GM18861 (cell line): ENCODE data around the gene FNDC7.
"Not testable (repeated sequence)": the region's sequence is repeated elsewhere in the genome, so short reads cannot be mapped to it uniquely, and the experiment has no call there.

Source experiments
- ATAC-seq: cut with Tn5 transposase; IDR thresholded peaks from one replicate; pipeline ENCODE4 v1.9.1; 2021; ENCODE audit not compliant: unreplicated experiment

The FNDC7 gene, protein sequence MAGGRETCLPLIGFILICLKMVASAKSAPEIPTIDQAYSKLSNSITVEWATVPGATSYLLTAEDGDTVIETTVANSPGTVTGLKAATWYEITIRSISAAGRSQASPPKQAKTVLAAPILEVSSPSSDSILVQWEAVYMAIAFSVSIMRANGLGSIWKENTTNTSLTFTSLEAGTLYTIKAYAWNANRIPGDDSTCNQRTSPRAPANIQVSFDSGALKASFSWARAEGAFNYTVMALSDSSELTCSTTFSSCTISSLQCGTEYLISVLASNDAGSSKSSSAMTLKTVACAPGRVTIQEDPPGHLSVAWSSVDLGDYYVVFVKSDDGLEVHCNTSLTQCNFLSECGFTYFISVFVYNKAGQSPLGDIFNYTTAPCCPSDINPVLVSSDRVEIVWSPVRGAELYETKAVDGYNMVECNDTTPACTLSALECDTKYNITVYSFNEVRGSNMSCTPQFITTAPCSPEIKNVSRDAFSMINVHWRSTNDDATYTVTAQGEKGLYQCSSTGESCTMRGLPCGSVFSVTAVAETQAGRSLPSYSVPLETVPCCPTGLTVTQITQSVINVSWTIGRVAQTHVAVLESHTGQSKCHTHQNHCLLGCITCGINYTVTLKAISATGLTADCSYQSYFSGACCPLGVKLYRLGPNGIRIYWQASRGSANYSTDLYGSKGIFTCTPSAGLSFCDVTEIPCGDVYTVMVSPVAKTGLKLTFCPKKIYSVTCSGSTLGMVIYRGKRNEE

GRCh38 chr1:108712606-108713150 is at the start of gene FNDC7:
Gene FNDC7, plus strand, starts transcription at chr1:108712908. Its CDS starts 26 bp downstream, at chr1:108712934.
- ATAC-seq: no peak

- ATAC-seq: no peak
Measured at GRCh38 chr1:108663074-108663473, 49.6 kb upstream of the FNDC7 start.

GRCh38 chr1:108664481-108664880 is 48.2 kb upstream of the FNDC7 start:
- no peak for ATAC-seq

GRCh38 chr1:108665067-108665466 is 47.6 kb upstream of the FNDC7 start:
- ATAC-seq: no peak

GRCh38 chr1:108665771-108666170 is 46.9 kb upstream of the FNDC7 start:
- no peak for ATAC-seq

DNA sequence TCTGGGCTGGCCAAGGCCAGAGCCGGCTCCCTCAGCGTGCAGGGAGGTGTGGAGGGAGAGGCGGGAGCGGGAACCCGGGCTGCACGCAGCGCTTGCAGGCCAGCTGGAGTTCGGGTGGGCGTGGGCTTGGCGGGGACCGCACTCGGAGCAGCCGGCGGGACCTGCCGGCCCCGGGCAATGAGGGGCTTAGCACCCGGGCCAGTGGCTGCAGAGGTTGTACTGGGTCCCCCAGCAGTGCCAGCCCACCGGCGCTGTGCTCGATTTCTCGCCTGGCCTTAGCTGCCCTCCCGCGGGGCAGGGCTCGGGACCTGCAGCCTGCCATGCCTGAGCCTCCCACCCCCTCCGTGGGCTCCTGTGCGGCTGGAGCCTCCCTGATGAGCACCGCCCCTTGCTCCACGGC is 45.3 kb upstream of the FNDC7 start:
- not testable (repeated sequence) for ATAC-seq

- ATAC-seq: no peak
Measured at GRCh38 chr1:108668777-108669176, 43.9 kb upstream of the FNDC7 start.

DNA sequence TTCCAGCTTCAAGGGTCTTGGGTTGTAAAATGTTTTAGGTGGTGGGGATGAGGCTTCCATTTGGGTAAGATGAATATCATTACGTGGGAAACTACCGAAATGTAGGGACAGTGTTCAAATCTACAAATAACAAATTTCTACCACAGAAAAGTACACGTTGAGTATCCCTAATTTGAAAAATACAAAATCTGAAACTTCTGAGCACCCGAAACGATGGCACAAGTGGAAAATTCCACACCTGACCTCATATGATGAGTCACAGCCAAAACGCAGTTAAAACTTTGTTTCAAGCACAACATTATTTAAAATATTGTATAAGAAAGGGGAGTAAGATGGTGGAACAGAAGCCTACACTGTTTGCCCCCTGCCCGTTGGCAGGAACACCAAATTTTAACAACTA is 43.0 kb upstream of the FNDC7 start:
- ATAC-seq: no peak

DNA sequence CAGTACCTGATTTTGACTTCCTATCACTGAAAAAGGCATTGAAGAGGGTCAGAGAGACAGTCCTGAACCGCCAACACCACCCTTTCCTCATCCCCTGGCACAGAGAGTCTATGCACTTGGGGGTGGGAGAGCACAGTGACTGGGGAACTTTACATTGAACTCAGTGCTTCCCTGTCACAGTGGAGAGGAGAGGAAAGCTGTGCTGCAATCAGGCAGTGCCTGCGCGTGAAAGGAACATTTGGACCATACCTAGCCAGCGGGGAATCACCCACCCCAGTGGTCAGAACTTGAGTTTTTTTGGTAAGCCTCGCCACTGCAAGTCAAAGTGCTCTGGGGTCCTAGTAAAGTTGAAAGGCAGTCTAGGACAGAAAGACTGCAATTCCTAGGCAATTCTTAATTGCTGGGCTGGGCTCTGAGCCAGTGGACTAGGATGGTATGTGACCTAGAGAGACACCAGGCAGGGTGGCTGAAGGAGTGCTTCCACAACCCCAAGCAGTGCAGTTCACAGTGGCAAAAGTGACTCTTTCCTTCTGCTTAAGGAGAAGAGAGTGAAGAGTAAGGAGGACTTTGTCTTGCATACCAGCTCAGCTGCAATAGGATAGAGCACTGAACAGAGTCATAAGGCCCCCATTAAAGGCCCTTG is 42.5 kb upstream of the FNDC7 start:
- no peak for ATAC-seq

DNA sequence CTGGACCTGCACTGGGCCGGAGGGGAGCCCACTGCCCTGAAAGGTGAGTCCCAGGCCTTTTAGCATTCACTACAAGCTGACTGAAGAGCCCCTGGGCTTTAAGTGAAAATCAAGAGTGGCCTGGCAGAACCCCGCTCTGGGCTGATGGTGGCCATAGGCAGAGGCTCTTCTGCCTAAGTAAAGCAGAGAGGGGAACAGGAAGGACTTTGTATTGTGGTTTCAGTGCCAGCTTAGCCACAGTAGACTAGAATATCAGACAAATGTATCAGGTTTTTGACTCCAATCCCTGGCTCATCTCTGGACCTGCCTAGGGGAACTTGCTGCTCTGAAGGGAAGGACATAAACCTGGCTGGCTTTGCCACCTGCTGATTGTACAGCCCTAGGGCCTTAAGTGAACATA is 41.6 kb upstream of the FNDC7 start:
- no peak for ATAC-seq

DNA sequence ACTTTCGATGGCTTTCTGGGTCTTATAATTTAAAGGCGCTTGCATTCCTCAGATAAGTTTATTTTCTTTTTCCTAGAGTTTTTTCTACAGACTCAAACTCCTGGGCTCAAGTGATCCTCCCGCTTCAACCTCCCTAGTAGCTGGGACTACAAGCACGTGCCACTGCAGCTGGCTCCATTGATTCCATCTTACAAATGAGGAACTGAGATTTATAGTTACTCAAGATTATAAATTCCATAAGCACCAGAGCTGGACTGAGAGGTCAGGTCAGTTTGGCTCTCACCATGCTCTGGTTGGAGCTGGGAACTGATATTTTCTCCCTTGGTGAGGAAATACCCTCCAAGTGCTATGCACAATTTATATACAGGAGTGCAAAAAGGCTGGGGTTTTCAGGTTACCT is 34.0 kb upstream of the FNDC7 start:
- no peak for ATAC-seq

- ATAC-seq: no peak
Measured at GRCh38 chr1:108679586-108680213, 33.0 kb upstream of the FNDC7 start.

DNA sequence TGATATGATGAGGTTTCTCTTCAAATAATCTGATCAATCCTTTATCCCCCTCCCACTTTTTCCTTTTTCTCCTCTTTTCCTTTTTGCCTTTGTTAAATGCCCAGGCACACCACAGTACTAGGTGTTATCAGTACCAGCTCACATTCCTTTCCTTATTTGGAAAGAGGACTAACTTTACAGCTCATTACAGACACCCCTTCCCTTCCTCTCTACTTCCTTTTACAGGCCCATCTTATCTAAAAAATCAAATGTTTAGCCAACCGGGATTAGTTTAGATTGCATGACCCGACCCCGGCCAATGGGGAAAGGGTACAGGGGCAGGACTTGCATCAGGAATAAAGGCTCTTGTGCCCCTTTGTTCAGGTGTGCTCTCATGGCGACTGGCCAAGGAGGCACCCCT is 31.0 kb upstream of the FNDC7 start:
- not testable (repeated sequence) for ATAC-seq

- ATAC-seq: no peak
Measured at GRCh38 chr1:108685529-108685928, 27.2 kb upstream of the FNDC7 start.

- no peak for ATAC-seq
Measured at GRCh38 chr1:108686614-108687313, 25.9 kb upstream of the FNDC7 start.

DNA sequence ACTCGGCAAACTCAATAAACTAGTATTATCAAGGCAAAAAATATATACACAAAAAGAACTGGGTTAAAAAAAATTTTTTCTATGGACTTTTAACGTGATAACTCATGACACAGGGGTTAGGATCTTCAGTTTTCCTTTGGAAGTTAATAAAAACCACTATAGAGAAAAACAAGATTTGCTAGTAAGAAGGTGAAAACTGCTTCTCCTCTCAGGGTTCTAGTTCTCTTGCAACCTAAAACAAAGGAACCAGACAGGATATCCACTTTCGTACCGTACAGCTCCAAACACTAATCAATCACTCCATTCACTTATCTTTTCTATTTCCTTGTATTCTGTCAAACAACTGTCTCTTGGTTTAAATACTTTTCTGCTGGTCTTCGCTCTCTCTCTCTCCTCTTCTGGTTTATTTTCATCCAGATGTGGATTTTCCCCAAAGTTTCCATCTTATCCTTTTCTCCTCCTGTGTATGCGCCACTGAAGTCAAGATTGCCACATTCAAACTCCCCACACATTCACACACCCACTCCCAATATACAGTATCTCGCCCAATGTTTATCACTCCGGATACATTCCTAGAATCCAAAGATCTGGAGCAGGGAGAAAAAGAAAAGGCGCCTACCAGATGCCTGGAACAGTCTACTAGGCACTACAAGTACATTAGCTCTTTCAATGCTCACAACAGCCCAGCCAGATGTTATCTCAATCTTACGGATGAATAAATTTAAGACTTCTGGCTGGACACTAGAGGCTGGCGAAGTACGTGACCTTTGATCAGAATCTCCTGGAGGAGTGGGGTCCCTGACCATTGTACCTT is 21.4 kb upstream of the FNDC7 start:
- ATAC-seq: no peak

DNA sequence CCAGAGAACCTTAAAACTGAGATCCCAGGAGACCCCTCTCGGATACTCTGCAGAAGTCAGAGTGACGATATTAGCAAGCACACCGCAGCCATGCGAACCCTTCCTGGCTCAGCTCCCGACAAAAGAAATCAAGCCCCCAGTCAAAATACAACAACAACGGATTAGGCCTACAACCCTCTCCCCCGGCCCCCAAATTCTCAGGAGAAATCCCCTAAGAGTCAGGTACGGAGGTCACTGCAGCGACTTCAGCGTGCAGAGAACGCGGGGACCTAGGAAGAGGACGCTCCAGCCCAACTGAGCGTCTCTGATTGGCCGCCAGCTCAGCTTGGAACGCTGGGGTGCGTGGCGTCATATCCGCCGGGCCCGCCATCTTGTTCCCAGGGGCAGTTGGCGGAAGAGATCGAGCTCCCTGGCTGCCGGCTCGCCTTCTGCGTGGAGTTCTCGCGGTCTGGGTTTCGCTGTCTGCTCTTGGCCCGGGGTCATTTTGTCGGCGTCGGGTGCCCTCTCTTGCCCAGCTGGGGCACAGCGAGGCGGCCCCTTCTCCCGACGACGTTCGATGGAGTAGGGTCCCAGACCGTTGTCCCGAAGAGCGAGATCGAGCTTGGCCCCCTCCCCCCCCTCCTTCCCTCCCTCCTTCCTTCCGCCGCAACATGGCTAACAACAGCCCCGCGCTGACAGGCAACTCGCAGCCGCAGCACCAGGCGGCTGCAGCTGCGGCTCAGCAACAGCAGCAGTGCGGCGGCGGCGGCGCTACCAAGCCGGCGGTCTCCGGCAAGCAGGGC is 20.6 kb upstream of the FNDC7 start, which contains the start of gene PRPF38B:
Gene PRPF38B (plus strand): TSS at position 369 of the 782 bp plus-strand sequence. CDS start 282 bp downstream, at position 651.
- peak; percentile 85 for ATAC-seq

GRCh38 chr1:108692724-108693655 is 19.7 kb upstream of the FNDC7 start:
- peak; percentile 51 for ATAC-seq
